A549 (cell line): ENCODE results near the gene HRH3. TPM values are rescaled to one million over a fixed set of nuclear protein-coding genes. Genes with fewer than 3 reads are reported as not detected.

Experiments
- ATAC-seq, 2 experiments: fragments of 200-7000 bp in 1 of 2; fragments of >200 bp in 1 of 2; cut with Nextera tagmentation in 1 of 2; cut with Tn5 transposase in 1 of 2; 3 replicates each; pipeline versions ENCODE4 v1.8.0 to v1.9.1; 2018 to 2020; ENCODE audit warnings: mild to moderate bottlenecking in 1 of 2, moderate library complexity in 1 of 2
- CTCF ChIA-PET: fragments of 300-600 bp; sonication (Branson Sonifier 250); formaldehyde crosslinking; extraction: SDS; loops from one replicate; lab custom pipeline; 2021; ENCODE audit warnings: antibody characterized with exemption, inconsistent platforms; lab: Yijun Ruan, JAX
- POLR2A ChIA-PET: fragments of 350-600 bp; formaldehyde crosslinking; extraction: SDS; loops from one replicate; lab custom pipeline; 2021; ENCODE audit warnings: antibody characterized with exemption, inconsistent platforms; lab: Yijun Ruan, JAX
- DNase-seq, 2 experiments: peaks; one replicate each; pipeline versions ENCODE4 v3.0.0 to v3.0.0-alpha.2; 2011 to 2016; ENCODE audit warnings: low read depth in 1 of 2, low spot score in 1 of 2
- FAIRE-seq: peaks from 2 replicates; lab custom pipeline; 2011; peaks lifted over from hg19 to GRCh38; lab: Jason Lieb, UNC
- H3K27ac ChIP-seq, 2 experiments: fragments of >200 bp; sonication (Bioruptor Twin); formaldehyde crosslinking; 3 replicates each; pipeline ENCODE4 v1.5.1; 2016 to 2017
- H3K4me1 ChIP-seq: fragments of >200 bp; sonication (Bioruptor Twin); formaldehyde crosslinking; 3 replicates; pipeline ENCODE4 v1.6.1; 2016
- H3K4me2 ChIP-seq: fragments of >200 bp; sonication (Bioruptor Twin); formaldehyde crosslinking; 3 replicates; pipeline ENCODE4 v1.6.1; 2016
- H3K4me3 ChIP-seq: fragments of >200 bp; sonication (Bioruptor Twin); formaldehyde crosslinking; 3 replicates; pipeline ENCODE4 v1.5.1; 2016
- H3K9me3 ChIP-seq: fragments of >200 bp; sonication (Bioruptor Twin); formaldehyde crosslinking; 3 replicates; pipeline ENCODE4 v1.6.1; 2016
- E2F6 ChIP-seq: IDR thresholded peaks from 2 replicates; pipeline ENCODE4 v1.6.1; 2012; ENCODE audit warnings: low read depth, borderline replicate concordance
- EHF ChIP-seq: fragments of 250-450 bp; sonication (Bioruptor Pico); IDR thresholded peaks from 2 replicates; pipeline ENCODE4 v1.5.0; 2020; ENCODE audit warnings: mild to moderate bottlenecking
- ELK1 ChIP-seq: fragments of 150-350 bp; IDR thresholded peaks from 2 replicates; pipeline ENCODE4 v1.6.1; 2014; ENCODE audit warnings: low read depth, mild to moderate bottlenecking, low read length
- ESRRA ChIP-seq: fragments of 150-350 bp; IDR thresholded peaks from 2 replicates; pipeline ENCODE4 v1.6.1; 2014; ENCODE audit warnings: mild to moderate bottlenecking, low read length, borderline replicate concordance
- FOSB ChIP-seq: fragments of 250-450 bp; sonication (Bioruptor Pico); IDR thresholded peaks from 2 replicates; pipeline ENCODE4 v1.5.0; 2020; ENCODE audit warnings: mild to moderate bottlenecking, moderate library complexity
- HOXB13 ChIP-seq: fragments of 250-450 bp; sonication (Bioruptor Pico); IDR thresholded peaks from 2 replicates; pipeline ENCODE4 v1.5.0; 2020; ENCODE audit warnings: low read depth, mild to moderate bottlenecking, moderate library complexity
- JUN ChIP-seq, 2 experiments: fragments of >200 bp; sonication (Bioruptor Twin); formaldehyde crosslinking; IDR thresholded peaks; 2 replicates in 1 of 2; 3 replicates in 1 of 2; pipeline ENCODE4 v1.6.1; 2016 to 2017
- JUNB ChIP-seq: fragments of >200 bp; sonication (Bioruptor Twin); formaldehyde crosslinking; IDR thresholded peaks from 2 replicates; pipeline ENCODE4 v1.6.1; 2016
- KDM5A ChIP-seq: fragments of 200-600 bp; sonication (generic); IDR thresholded peaks from 2 replicates; pipeline ENCODE4 v1.6.1; 2016; ENCODE audit warnings: antibody characterized with exemption, mild to moderate bottlenecking
- MAFK ChIP-seq: fragments of 450-650 bp; IDR thresholded peaks from 2 replicates; pipeline ENCODE4 v1.6.1; 2014; ENCODE audit not compliant: partially characterized antibody
- MAZ ChIP-seq: fragments of 150-350 bp; IDR thresholded peaks from 2 replicates; pipeline ENCODE4 v1.6.1; 2014; ENCODE audit warnings: antibody characterized with exemption, low read depth, low read length, borderline replicate concordance
- MYC ChIP-seq: IDR thresholded peaks from 2 replicates; pipeline ENCODE4 v1.6.1; 2012; ENCODE audit warnings: mild to moderate bottlenecking, inconsistent platforms, low read length, improper control_type of control experiment, borderline replicate concordance
- NPAS2 ChIP-seq: fragments of 250-450 bp; sonication (Bioruptor Pico); IDR thresholded peaks from 2 replicates; pipeline ENCODE4 v1.8.0; 2022; ENCODE audit warnings: mild to moderate bottlenecking, moderate library complexity, borderline replicate concordance
- PBX3 ChIP-seq: IDR thresholded peaks from 2 replicates; pipeline ENCODE4 v1.6.1; 2012
- PHF8 ChIP-seq: fragments of 200-600 bp; sonication (generic); IDR thresholded peaks from 2 replicates; pipeline ENCODE4 v1.6.1; 2016; ENCODE audit warnings: low read depth, mild to moderate bottlenecking, antibody characterized with exemption, moderate library complexity, borderline replicate concordance
- POLR2A ChIP-seq: IDR thresholded peaks from 2 replicates; pipeline ENCODE4 v1.6.1; 2012; ENCODE audit warnings: mild to moderate bottlenecking, low read length
- RARB ChIP-seq: fragments of 250-450 bp; sonication (Bioruptor Pico); IDR thresholded peaks from 2 replicates; pipeline ENCODE4 v1.8.0; 2021; ENCODE audit warnings: mild to moderate bottlenecking, moderate library complexity
- RCOR1 ChIP-seq: fragments of 150-350 bp; IDR thresholded peaks from 2 replicates; pipeline ENCODE4 v1.6.1; 2014; ENCODE audit warnings: antibody characterized with exemption, low read length, low read depth
- REST ChIP-seq: fragments of 200-600 bp; sonication (generic); IDR thresholded peaks from 2 replicates; pipeline ENCODE4 v1.6.1; 2016; ENCODE audit warnings: antibody characterized with exemption, mild to moderate bottlenecking, moderate library complexity
- RFX5 ChIP-seq: fragments of 450-650 bp; IDR thresholded peaks from 2 replicates; pipeline ENCODE4 v1.7.1; 2014; ENCODE audit warnings: antibody characterized with exemption, mild to moderate bottlenecking, moderate library complexity
- SMC3 ChIP-seq: fragments of >200 bp; sonication (Bioruptor Twin); formaldehyde crosslinking; IDR thresholded peaks from 3 replicates; pipeline ENCODE4 v1.6.1; 2018; ENCODE audit warnings: inconsistent platforms
- TP53 ChIP-seq: fragments of 250-450 bp; sonication (Bioruptor Pico); IDR thresholded peaks from 2 replicates; pipeline ENCODE4 v1.5.0; 2021; ENCODE audit warnings: mild to moderate bottlenecking, moderate library complexity
- WGBS: methylation state at CpG from one replicate; pipeline ENCODE4 v1.1.6; 2017; ENCODE audit errors: missing lambda C conversion rate; 5-methylcytosine and 5-hydroxymethylcytosine counted together
- polyA plus RNA-seq, 4 experiments: library from polyadenylated mRNA; depleted of rRNA in 3 of 4; stranded (reverse); fragments of >200 nt; fragmentation: RNase III in 1 of 4; extraction: RNeasy Plus Mini Kit Qiagen cat#74134 plus additional on column Dnase treatment in 1 of 4; gene quantifications; 2 replicates in 3 of 4; 3 replicates in 1 of 4; pipeline ENCODE4 v1.2.3, GENCODE V29; 2011 to 2017

Gene HRH3
- polyA plus RNA-seq, 2 of the 4 experiments (the other 2 are of a cell fraction), result not detected

GRCh38 chr20:62182469-62183425 is 37.3 kb downstream of the HRH3 start, which contains the start of gene MTG2 (continued):
- 0 out of 2 replicates have a peak, but pooled peaks have one; percentile 22 for TF ChIP-seq REST
- no peak for TF ChIP-seq TP53 (CRISPR knock-in tag)
- TF ChIP-seq MYC, result peak; percentile 69
- TF ChIP-seq JUNB, result no peak
- peak; percentile 98 for TF ChIP-seq POLR2A
- 0 out of 2 replicates have a peak, but pooled peaks have one; percentile 16 for TF ChIP-seq ELK1
- TF ChIP-seq RCOR1, result no peak
- TF ChIP-seq KDM5A, result peak; percentile 57; the same call in 1 of the 2 replicates
- 0 out of 2 replicates have a peak, but pooled peaks have one; percentile 22 for TF ChIP-seq E2F6
- TF ChIP-seq JUN (IDR thresholded peaks at IDR 0.05), result peak; percentile 92 to 98; a peak in 4 of 5 replicates
- TF ChIP-seq RFX5, result no peak
- TF ChIP-seq HOXB13 (CRISPR knock-in tag), result no peak
- TF ChIP-seq PHF8, result peak; percentile 95

GRCh38 chr20:62181808-62182207 is 38.3 kb downstream of the HRH3 start:
- DNase-seq, result no peak
- Histone ChIP-seq H3K4me1 (peaks cover 14% of the 10 kb centered on the region; the same call in 2 of the 3 replicates), H3K9me3 (no peaks in the 10 kb centered on the region), H3K4me3 (peak overlapping the region; percentile 64), H3K4me2 (peak overlapping the region; percentile 90), H3K27ac (peak overlapping the region; percentile 85 to 97)
- FAIRE-seq, result no peak
- no peak for TF ChIP-seq ESRRA
- no peak for TF ChIP-seq SMC3
- TF ChIP-seq MAFK, result peak; percentile 28
- TF ChIP-seq NPAS2, result no peak
- TF ChIP-seq PHF8, result no peak
- ChIA-PET CTCF (no interaction called here), POLR2A (no interaction called here)
- ATAC-seq, result no peak
- WGBS, result 97% methylated on average over 2 of the region's 2 CpGs

GRCh38 chr20:62179162-62179504 is 40.9 kb downstream of the HRH3 start:
- ChIA-PET CTCF (no interaction called here), POLR2A (no interaction called here)
- no peak overlapping the region for H3K27ac ChIP-seq
- no peak for ATAC-seq
- no peak overlapping the region for H3K4me3 ChIP-seq
- no peak for FAIRE-seq
- H3K9me3 ChIP-seq, result no peaks in the 10 kb centered on the region
- H3K4me1 ChIP-seq, result peaks cover 10% of the 10 kb centered on the region; the same call in 2 of the 3 replicates
- TF ChIP-seq FOSB (CRISPR knock-in tag) (no peak), EHF (CRISPR knock-in tag) (no peak), RARB (CRISPR knock-in tag) (no peak), RCOR1 (no peak), RFX5 (no peak), POLR2A (no peak), MAZ (no peak), PBX3 (no peak)
- no peak for DNase-seq
- no peak overlapping the region for H3K4me2 ChIP-seq
- WGBS, result 94% methylated on average over 14 of the region's 14 CpGs
